BE2C (cell line): ENCODE results near the gene TM4SF18. TPM values are rescaled to one million over a fixed set of nuclear protein-coding genes. Genes with fewer than 3 reads are reported as not detected.
"Not testable (repeated sequence)": the region's sequence is repeated elsewhere in the genome, so short reads cannot be mapped to it uniquely, and the experiment has no call there.

ENCODE experiments used
- DNase-seq: peaks from one replicate; pipeline ENCODE4 v3.0.0-alpha.2; 2020
- H3K27me3 ChIP-seq: fragments of 250-450 bp; sonication (Bioruptor Pico); 2 replicates; pipeline ENCODE4 v1.5.1; 2020; ENCODE audit warnings: mild to moderate bottlenecking
- H3K36me3 ChIP-seq: fragments of 250-450 bp; sonication (Bioruptor Pico); 2 replicates; pipeline ENCODE4 v1.5.1; 2020; ENCODE audit warnings: mild to moderate bottlenecking
- H3K4me1 ChIP-seq: fragments of 250-450 bp; sonication (Bioruptor Pico); 2 replicates; pipeline ENCODE4 v1.5.1; 2020
- H3K4me3 ChIP-seq: 2 replicates; pipeline ENCODE4 v1.5.1; 2011; ENCODE audit warnings: low read depth, low read length
- H3K9me3 ChIP-seq: fragments of 250-450 bp; sonication (Bioruptor Pico); 2 replicates; pipeline ENCODE4 v1.5.1; 2020
- CTCF ChIP-seq: IDR thresholded peaks from 2 replicates; pipeline ENCODE4 v1.5.1; 2012; ENCODE audit warnings: mild to moderate bottlenecking, low read depth, low read length
- polyA plus RNA-seq: library from polyadenylated mRNA; unstranded; fragments of >200 nt; gene quantifications from one replicate; pipeline ENCODE4 v1.2.1, GENCODE V29; 2012; ENCODE audit warnings: low read depth, missing spikeins; ENCODE audit not compliant: insufficient read length, insufficient read depth

TM4SF18 gene
- polyA plus RNA-seq, result not detected

GRCh38 chr3:149333176-149333859, at the start of gene TM4SF18:
TSS of gene TM4SF18 (minus strand) at chr3:149333636. CDS start at chr3:149333382, 254 bp downstream.
- H3K4me1 ChIP-seq, result no peaks in the 10 kb centered on the region
- TF ChIP-seq CTCF, result no peak
- no peaks in the 10 kb centered on the region for H3K36me3 ChIP-seq
- no peaks in the 10 kb centered on the region for H3K27me3 ChIP-seq
- DNase-seq, result no peak
- H3K9me3 ChIP-seq, result no peaks in the 10 kb centered on the region
- H3K4me3 ChIP-seq, result no peak within 1 kb of the TSS

- TF ChIP-seq CTCF, result no peak
These were observed 49.1 kb upstream of the TM4SF18 start for GRCh38 chr3:149382518-149382917.

GRCh38 chr3:149382101-149382467, 48.6 kb upstream of the TM4SF18 start:
- no peaks in the 10 kb centered on the region for H3K4me1 ChIP-seq
- H3K9me3 ChIP-seq, result no peaks in the 10 kb centered on the region
- no peak for TF ChIP-seq CTCF

More at GRCh38 chr3:149382518-149382917, 49.1 kb upstream of the TM4SF18 start:
- H3K27me3 ChIP-seq, result no peaks in the 10 kb centered on the region
- H3K4me3 ChIP-seq, result no peak overlapping the region
- no peak for DNase-seq
- H3K9me3 ChIP-seq, result no peaks in the 10 kb centered on the region
- no peaks in the 10 kb centered on the region for H3K36me3 ChIP-seq
- no peaks in the 10 kb centered on the region for H3K4me1 ChIP-seq

GRCh38 chr3:149381173-149382100, 48.0 kb upstream of the TM4SF18 start:
- Histone ChIP-seq H3K4me1 (no peaks in the 10 kb centered on the region), H3K4me3 (no peak overlapping the region), H3K27me3 (no peaks in the 10 kb centered on the region), H3K9me3 (no peaks in the 10 kb centered on the region), H3K36me3 (no peaks in the 10 kb centered on the region)
- no peak for TF ChIP-seq CTCF
- no peak for DNase-seq

More at GRCh38 chr3:149382101-149382467, 48.6 kb upstream of the TM4SF18 start:
- no peak for DNase-seq
- no peaks in the 10 kb centered on the region for H3K27me3 ChIP-seq
- no peak overlapping the region for H3K4me3 ChIP-seq
- H3K36me3 ChIP-seq, result no peaks in the 10 kb centered on the region

- not testable (repeated sequence) for H3K36me3 ChIP-seq, DNase-seq, H3K4me3 ChIP-seq, H3K4me1 ChIP-seq, H3K9me3 ChIP-seq, H3K27me3 ChIP-seq
These were observed 46.8 kb upstream of the TM4SF18 start for GRCh38 chr3:149380220-149380619.

- Histone ChIP-seq H3K4me1 (no peaks in the 10 kb centered on the region), H3K36me3 (no peaks in the 10 kb centered on the region), H3K4me3 (no peak overlapping the region), H3K27me3 (no peaks in the 10 kb centered on the region), H3K9me3 (no peaks in the 10 kb centered on the region)
- no peak for DNase-seq
- no peak for TF ChIP-seq CTCF
These were observed 45.3 kb upstream of the TM4SF18 start for GRCh38 chr3:149378478-149379309.
